ENCODE results near the gene RAC3. TPM values are rescaled to one million over a fixed set of nuclear protein-coding genes. Genes with fewer than 3 reads are reported as not detected.

Gene RAC3
- total and polyA plus RNA-seq, 8 donors = 0.97 to 12.6 (median 2.5) TPM

DNA sequence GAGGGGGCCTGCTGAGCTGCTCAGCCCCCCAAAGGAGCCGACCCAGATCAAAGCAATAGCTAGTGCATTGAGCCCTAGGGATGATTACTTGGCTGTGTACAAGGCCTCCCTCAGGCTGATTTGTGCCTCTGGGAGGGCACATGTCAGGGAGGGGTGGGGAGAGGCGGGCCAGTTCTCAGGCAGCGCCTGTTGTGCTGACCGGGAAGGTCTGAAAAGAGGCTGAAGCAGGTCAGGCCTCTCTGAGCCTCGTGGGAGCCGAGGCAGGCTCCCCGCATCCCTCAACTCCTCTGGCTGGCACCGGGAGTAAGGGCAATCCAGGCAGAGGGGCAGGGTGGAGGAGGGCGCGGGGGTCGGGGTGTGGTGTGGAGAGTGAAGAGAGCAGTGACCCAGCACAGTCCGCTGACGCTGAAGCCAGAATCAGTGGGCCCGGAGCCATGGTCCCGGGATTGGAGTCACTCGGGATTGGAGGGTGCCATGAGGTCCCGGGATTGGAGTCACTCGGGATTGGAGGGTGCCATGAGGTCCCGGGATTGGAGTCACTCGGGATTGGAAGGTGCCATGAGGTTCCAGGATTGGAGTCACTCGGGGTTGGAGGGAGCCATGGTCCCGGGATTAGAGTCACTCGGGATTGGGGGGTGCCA is 3.0 kb downstream of the RAC3 start:
- Histone ChIP-seq H3K27ac (no peak overlapping the region), H3K9me3 (no peaks in the 10 kb centered on the region), H3K36me3 (no peaks in the 10 kb centered on the region), H3K4me1 (peaks cover 4 to 13% (median 5%) of the 10 kb centered on the region in 3 donors), H3K27me3 (no peaks in the 10 kb centered on the region), H3K4me3 (no peak overlapping the region)
- no peak for FAIRE-seq
- DNase-seq = no peak
- intact Hi-C loops (cut with DNase I) = no loop called here
- TF ChIP-seq, protein P1, sequence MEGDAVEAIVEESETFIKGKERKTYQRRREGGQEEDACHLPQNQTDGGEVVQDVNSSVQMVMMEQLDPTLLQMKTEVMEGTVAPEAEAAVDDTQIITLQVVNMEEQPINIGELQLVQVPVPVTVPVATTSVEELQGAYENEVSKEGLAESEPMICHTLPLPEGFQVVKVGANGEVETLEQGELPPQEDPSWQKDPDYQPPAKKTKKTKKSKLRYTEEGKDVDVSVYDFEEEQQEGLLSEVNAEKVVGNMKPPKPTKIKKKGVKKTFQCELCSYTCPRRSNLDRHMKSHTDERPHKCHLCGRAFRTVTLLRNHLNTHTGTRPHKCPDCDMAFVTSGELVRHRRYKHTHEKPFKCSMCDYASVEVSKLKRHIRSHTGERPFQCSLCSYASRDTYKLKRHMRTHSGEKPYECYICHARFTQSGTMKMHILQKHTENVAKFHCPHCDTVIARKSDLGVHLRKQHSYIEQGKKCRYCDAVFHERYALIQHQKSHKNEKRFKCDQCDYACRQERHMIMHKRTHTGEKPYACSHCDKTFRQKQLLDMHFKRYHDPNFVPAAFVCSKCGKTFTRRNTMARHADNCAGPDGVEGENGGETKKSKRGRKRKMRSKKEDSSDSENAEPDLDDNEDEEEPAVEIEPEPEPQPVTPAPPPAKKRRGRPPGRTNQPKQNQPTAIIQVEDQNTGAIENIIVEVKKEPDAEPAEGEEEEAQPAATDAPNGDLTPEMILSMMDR (IDR thresholded peaks at IDR 0.05) = no peak
- ATAC-seq = no peak
- 87 to 91% methylated on average over 23 of the region's 23 CpGs for WGBS, 2 donors

DNA sequence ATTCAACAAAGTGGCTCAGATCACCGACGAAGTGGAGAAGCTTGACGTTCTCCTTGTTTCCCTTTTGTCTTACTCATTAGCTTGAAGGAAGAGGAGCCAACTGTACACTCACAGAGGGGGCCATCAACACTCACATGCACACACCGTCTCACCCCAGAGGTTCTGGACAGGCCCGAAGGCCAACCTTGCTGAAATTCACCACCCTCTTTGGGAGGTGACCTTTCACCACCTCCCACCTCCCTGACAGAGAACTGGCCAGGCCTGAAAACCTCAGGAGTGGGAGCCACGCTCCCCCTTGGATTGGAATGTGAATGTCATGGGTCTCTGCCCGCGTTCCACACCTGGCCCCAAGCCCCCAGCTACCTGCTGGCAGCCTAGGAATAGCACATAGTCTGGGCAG is 4.0 kb downstream of the RAC3 start:
- TF ChIP-seq, protein P1 (IDR thresholded peaks at IDR 0.05) = no peak
- intact Hi-C loops (cut with DNase I) = no loop called here
- Histone ChIP-seq H3K27me3 (no peaks in the 10 kb centered on the region), H3K36me3 (no peaks in the 10 kb centered on the region), H3K27ac (no peak overlapping the region), H3K9me3 (no peaks in the 10 kb centered on the region), H3K4me1 (peaks cover 4 to 13% (median 5%) of the 10 kb centered on the region in 3 donors), H3K4me3 (no peak overlapping the region)
- DNase-seq = no peak
- FAIRE-seq = no peak
- ATAC-seq = no peak
- 89 to 94% methylated on average over 8 of the region's 8 CpGs for WGBS, 2 donors

DNA sequence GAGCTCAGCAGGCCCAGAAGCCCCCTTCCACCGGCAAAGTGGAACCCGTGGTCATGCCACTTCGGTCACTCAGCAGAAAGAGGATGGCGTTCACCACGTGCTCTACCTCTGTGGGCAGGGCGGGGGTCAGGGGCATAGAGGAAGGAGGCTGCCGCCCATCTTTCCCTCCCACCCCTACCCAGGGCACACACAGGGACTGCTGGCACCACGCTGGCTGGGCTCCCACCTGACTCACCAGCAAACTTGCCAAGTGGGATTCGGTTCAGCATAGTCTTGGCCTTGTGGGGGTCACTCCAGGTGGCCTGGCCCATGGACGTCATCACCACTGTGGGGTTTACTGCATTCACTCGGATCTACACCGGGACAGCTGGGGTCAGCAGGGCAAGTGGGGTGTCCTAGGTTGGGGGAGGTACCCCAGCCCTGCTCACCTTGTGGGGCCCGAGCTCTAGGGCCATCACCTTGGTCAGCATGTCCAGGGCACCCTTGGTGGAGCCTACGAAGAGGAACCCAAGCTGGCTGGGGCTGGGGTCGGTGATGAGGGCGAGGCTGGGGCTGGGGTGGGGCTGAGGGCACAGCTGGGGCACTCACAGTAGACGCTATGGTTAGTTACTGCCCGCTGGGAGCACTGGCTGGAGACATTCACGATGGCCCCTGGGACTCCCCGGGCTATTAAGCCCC is 4.6 kb downstream of the RAC3 start:
- no peak for ATAC-seq
- 75 to 81% methylated on average over 18 to 20 of the region's 20 CpGs for WGBS, 2 donors
- TF ChIP-seq, protein P1 (IDR thresholded peaks at IDR 0.05) = no peak
- peaks cover 4 to 13% (median 5%) of the 10 kb centered on the region in 3 donors for H3K4me1 ChIP-seq
- H3K36me3 ChIP-seq = no peaks in the 10 kb centered on the region
- H3K9me3 ChIP-seq = no peaks in the 10 kb centered on the region
- DNase-seq = no peak
- FAIRE-seq = no peak
- H3K4me3 ChIP-seq = peak overlapping the region; percentile 62 to 75 (median 70)
- no peak overlapping the region for H3K27ac ChIP-seq
- intact Hi-C loops (cut with DNase I) = no loop called here
- H3K27me3 ChIP-seq = no peaks in the 10 kb centered on the region

DNA sequence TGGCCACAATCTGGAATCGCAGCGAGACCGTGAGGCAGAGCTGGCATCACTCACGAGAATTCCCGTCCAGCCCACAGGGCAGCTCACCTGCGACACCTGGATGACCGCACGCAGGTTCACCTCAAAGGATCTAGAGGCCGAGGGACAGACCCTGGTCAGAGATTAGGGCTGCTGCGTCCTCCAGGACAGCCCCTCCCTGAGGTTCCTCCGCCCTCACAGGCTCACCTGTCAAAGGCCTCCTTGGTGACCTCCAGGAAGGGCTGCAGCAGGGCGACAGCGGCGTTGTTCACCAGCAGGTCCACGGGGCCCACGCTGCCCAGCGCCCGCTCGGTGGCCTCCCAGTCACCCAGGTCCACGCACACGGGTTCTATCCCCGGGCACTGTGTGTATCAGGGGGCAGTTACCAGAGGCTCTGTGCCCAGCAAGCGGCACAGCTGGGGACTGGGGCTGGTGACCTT is 5.2 kb downstream of the RAC3 start:
- peak overlapping the region; percentile 90 to 99 (median 98) for H3K27ac ChIP-seq
- H3K9me3 ChIP-seq = no peaks in the 10 kb centered on the region
- peaks cover 4 to 13% (median 5%) of the 10 kb centered on the region in 3 donors for H3K4me1 ChIP-seq
- H3K4me3 ChIP-seq = peak overlapping the region; percentile 62 to 75 (median 70)
- no peaks in the 10 kb centered on the region for H3K27me3 ChIP-seq
- intact Hi-C loops (cut with DNase I) = no loop called here
- TF ChIP-seq, protein P1 (IDR thresholded peaks at IDR 0.05) = no peak
- no peak for DNase-seq
- H3K36me3 ChIP-seq = no peaks in the 10 kb centered on the region
- peak in 2 of 4 donors; percentile 3 for ATAC-seq
- no peak for FAIRE-seq
- WGBS, 2 donors = 10 to 17% methylated on average over 21 to 23 of the region's 23 CpGs

All from pancreas (tissue), 10 donors.